CD4-positive, alpha-beta T cell treated with Interleukin-4 for 4 hours (primary cell): ENCODE data around the gene MYO18A.
A peak's percentile ranks its signal among the peaks of the same experiment; 100 is the strongest.
"Not testable (repeated sequence)": the region's sequence is repeated elsewhere in the genome, so short reads cannot be mapped to it uniquely, and the experiment has no call there.

Source experiments
- DNase-seq: peaks from one replicate; pipeline ENCODE4 v3.0.0-alpha.2; 2020

The MYO18A gene

DNA sequence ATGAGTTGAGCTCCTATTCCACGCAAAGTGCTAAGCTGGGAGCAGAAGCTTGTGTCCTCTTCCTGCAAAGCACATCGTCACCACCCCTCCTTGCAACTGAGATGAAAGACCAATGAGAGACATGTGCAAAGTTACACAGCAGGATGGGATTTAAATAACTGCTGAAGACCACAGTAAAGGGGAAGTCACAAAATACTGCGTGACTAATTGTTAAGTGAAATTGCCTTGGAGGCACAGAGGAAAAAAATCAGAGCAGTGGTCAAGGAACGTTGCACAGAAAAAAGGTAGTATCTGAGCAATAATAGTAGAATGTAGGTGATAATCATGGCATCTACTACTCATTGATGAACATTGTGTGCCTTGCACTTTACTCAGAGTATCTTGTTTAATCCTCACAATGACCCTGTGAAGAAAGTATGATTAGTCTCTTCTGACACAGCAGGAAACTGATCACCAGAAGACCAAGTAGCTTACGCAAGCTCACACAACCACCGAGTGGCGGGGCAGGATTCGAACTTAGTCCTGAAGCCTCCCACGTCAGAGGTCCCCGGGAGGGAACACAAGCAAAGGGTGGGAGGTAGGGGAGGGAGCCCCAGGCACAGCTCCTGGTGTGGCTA is 15.4 kb upstream of the MYO18A start:
- peak; percentile 7 for DNase-seq

DNA sequence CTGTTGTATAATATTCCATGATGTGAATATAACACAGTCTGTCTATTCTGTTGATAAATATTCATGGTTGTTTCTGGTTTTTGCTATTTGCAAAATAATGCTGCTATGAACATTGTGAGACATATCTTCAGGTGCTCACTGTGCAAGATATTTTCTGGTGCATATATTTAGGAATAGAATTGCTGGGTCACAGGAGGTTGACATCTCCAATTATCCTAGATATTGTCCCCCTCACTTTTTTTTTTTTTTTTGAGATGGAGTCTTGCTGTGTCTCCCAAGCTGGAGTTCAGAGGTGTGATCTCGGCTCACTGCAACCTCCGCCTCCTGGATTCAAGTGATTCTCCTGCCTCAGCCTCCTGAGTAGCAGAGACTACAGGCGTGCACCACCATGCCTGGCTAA is 14.5 kb upstream of the MYO18A start:
- no peak for DNase-seq

DNA sequence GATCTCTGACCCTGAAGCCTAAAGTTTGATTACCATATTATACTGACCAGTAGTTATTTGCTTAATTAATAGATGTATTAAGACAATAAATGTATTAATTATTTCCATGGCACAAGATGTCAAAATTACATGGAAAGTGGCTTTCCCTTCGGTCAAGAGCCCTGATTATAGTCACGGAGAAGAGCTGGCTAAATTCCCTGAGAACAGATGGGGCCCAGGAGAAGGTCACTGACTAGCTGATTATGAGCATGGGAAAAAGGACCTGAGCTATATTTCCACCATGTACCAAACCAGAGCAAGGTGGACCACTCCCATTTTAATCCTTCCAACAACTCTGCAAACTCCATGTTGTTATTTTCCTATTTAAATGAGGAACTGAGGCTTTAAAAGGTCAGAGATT is 12.9 kb upstream of the MYO18A start:
- no peak for DNase-seq

DNA sequence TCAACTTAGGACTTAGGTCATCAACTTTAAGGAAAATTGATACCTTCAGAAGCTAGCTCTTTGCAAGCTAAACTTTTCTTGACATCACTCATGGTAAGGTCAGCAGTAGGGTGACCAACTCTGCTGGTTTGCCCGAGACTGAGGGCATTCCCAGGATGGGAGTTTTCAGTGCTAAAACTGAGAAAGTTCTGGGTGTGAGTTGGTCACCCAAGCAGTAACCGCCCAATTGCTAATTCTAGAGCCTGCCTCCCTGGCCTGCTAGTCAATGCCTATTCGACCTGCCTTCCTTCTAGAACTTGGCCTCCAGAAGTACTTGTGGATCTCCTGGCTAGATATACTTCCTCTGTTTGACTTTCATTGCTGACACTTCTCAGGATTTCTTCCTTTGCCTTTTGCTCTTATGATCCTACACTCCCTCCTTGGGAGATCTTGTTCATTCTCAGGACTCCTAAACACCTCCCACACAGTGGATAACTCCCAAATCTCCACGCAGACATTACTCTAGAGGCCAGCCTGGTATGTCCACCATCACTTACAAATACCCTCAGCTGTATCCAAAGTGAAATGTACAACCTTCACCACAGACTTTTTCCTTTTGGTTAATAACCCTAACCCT is 10.5 kb upstream of the MYO18A start:
- no peak for DNase-seq

DNA sequence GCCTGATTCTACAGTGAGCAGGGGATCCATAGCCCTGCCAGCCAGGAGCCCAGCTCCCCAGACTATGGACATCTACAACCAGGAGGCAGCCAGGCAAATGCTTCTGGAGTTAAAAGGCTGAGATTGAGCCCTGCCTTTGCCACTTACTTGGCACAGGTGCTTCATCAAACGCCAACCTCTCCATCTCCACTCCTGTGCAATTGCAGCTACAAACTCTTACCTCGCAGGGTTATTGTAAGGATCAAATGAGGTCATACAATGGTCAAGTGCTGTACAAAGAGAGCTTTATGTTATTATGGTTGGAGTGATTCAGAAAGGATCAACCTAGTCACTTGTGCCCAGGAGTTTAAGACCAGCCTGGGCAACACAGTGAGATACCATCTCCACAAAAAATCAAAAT is 9.8 kb upstream of the MYO18A start:
- no peak for DNase-seq

DNA sequence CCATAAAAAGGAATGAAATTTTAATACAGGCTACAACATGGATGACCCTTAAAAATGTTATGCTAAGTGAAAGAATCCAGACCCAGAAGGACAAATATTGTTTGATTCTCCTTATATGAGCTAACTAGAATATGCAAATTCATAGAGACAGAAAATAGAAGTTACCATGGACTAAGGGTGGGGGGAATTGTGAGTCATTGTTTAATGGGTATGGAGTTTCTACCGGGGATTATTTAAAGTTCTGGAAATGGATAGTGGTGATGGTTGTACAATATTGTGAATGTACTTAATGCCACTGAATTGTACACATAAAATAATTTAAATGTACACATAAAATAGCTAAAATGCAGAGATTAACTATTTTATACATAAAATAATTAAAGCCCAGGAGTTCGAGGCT is 9.2 kb upstream of the MYO18A start:
- DNase-seq, result no peak

DNA sequence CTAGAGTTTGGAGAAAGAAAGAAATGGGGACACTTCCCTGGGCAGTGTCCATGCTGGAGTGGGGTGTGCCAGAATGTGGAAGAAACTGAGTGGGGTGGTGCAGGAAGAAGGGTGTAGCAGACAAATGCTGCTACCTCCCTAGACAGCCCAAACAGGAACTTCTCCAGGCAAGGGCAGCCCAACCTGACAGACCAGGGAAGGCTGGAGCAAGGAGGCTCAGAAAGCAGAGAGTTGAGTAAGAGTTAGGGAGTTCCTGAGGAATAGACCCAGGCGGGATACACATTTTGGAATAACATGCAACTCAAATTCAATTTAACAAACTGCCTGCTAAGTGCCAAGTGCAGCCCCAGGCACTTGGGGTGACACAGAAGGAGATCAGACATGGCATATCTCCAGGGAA is 1.0 kb upstream of the MYO18A start:
- no peak for DNase-seq

DNA sequence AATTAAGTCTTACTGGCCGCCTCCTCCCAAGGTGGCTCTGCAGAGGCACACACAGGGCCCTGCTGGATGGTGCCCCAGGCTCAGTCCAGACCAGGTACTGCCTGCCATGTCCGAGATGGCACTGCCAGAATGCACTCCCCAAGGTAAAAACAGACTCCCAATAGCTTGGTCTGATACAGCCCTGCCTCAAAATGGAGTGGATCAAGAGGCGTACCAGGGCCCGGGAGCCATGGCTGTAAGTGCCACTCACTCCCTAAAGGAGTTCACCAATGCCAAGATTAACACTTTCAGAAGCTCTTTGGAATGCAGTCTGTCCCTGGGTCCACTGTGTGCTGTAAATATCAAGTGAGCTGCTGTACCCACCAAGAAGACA is 576 bp upstream of the MYO18A start:
- DNase-seq, result no peak

DNA sequence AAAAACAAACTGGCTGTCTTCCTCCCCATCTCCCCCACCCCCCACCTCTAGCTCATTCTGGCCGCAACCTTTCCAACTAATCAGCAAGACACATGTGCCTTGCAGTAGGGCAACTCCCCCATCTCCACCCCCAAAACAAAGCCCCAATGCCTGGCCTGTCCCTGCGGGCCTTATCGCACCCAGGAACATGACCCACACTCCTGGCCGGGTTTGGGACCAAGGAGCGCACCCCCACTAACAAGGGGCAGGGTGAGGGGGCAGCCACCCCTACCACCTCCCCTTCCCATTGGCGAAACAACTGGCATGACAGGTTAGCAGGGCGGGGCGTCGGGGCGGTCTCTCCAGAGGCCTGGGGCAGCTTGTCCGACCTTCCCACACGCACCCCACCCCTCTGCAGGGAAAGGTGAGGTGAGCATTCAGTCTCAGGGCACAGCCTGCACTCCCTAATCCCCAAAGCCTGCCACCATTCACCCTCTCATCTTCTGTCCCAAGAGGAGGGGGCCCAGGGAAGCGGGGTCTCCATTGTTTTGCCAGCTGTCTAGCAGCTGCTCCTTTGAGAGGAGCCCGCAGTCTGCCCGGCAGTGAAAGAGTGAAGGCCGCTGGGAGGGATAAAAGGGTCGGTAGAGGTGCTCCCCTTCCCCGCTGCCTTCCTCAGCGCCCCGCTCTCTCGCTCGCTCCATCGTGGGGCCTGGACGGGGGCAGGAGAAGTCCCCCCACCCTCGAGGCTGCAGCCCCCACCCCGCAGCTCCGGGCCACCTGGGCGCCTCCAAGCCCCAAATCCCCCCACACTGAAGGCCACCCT is 765 bp downstream of the MYO18A start:
- no peak for DNase-seq

DNA sequence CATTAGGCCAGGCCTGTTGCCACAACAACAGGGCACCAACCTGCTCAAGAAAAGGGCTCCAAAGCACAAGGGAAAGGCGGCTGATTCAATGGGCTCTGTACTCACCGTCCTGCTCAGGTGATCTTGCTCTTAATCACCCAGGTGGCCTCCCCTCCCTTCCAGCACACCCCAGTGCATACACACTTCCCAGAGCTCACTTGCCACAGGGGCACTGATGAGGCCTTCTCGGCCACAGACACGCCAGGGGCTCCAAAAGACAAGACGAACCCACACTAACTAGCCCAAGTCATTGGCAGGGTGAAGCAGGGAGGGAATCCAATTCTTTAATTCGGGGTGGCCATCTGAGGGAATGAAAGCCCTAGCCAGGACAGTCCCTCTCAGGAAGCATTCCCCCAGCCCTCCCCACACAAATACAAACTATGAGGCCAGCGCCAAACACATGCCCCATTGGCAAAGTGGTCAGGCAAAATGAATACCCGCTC is 1.4 kb downstream of the MYO18A start:
- no peak for DNase-seq

DNA sequence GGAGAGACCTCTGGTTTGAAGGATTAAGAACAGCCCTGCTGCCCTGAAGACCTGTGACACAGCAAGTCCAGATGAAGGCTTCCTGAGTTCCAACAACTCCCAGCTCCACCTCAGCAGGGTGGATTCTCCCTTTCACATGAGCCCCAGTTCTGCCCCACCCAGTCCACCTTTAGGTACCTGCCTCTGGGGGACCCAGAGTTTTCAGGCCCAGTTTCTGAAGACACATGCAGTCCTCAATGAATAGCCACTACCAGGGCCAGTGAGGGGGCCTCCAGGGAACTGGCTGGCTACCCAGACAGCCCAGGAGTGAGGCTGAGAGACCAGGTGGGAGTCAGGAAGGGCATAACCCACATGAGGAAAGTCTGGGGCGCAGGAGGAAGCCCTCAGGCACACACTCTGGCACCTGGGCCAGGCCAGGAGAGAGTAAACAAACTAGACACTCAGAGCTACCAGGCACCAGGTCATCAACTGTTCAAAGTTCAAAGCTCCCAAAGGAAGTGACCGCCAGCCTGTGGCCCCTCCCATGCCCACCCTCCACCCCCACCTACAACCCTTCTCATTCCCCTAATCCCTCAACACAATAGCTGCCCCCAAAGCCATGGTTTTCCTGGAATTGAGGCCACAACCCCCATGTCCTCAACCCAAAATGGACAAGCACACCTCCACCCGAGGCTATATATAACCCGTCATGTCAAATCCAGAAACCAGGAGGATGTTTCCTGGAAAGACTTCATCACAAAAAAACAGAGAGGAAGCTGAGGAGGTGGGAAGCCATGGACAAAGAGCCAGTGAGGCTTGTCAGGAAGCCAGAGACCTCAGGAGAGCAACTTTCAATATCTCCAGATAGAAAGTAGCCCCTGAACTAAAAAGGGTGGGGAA is 2.1 kb downstream of the MYO18A start:
- no peak for DNase-seq

DNA sequence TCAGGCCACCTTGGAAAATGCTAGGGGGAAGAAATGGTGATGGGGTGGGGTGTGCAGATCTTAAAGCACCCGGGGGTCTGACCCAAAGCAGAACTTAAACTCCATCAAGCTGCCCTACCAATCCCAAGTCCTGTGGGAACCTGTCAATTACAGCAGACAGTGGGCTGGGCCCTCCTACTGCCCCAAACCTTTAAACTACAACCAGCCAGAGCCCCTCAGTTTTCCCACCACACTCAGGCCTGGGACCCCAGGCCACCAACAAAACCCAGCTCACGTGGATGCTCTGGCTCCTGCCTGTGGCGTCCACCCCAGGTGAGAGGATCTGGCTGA is 2.7 kb downstream of the MYO18A start:
- no peak for DNase-seq

DNA sequence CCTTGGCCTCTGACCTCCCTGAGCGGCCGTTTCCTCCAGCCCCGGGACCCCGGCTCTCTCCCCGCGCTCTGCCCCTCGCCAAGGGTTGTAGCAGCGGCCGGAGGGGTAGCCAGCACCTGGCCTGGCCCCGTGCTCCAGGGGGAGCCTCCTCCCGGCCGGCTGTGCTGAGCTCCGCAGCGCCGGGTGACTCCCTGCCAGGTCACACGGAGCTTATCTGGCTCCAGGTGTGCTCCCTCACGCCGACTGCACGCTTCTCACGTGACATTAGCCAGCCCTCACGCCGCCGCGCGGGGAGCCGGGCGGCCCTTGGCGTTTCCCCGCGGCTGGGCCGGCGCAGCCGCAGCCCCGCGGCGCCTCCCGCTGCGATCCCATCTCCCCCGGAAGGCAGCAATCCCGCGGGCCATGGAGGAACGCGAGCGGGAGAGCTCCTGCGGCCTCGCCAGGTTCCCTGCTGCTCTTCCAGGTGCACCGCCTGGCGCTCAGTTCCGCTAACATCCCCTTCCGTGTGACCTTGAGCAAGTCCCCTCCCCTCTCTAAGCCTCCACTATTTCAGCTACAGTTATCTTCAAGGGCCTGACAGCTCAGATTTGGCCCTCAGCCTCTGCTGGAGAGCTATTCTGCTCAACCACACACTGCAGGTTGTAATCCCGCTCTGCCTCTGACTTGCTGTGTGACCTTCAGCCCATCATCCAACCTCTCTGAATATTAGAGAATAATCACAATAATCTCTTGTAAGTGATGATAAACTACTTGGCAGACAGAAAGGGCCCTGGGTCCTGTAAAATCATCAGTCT is 3.4 kb downstream of the MYO18A start:
- peak; percentile 52 for DNase-seq

DNA sequence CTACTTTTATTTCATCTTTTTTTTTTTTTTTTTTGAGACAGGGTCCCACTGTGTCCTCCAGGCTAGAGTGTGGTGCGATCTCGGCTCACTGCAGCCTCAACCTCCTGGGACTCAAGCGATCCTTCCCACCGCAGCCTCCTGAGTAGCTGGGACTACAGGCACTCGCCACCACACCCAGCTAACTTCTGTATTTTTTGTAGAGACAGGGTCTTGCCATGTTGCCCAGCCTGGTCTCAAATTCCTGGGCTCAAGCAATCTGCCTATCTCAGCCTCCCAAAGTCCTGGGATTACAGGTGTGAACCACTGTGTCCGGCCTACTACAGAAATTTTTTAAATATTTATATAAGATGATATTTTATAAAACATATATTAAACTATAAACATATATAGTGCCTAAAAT is 4.8 kb downstream of the MYO18A start:
- DNase-seq, result no peak

DNA sequence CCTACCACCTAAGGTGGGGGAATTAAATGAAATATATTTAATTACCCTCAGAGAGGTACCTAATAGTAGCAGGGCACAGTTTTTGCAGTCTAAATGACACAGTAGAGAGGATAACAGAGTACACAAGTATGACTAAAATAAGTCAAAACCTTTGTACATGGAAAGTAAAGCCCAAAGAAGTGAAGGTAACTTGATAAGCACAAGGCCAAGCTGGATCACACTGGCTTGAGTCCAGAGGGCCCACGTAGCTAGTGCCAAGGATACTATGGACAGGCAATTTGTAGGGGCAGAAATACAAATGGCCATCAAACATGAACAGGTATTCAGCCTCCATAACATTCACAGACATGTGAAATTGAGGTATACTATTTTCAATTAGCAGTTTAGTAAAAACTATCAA is 7.6 kb downstream of the MYO18A start:
- no peak for DNase-seq

DNA sequence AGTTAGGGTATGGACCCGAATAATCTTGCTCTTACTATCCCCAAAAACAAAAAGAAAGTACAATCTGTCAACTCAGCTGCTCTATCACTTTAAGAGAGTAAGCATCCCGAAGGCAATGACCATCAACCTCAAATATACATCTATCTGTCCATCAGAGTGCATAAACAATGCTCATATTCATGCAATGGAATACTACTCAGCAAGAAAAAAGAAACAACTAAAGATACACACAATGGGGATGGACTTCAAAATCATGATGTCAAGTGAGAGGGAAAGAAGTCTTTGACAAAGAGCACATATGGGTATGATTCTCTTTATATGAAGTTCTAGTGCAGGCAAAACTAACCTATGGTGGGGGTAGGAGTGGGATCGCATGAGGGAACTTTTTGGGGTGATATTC is 9.5 kb downstream of the MYO18A start:
- DNase-seq, result no peak

DNA sequence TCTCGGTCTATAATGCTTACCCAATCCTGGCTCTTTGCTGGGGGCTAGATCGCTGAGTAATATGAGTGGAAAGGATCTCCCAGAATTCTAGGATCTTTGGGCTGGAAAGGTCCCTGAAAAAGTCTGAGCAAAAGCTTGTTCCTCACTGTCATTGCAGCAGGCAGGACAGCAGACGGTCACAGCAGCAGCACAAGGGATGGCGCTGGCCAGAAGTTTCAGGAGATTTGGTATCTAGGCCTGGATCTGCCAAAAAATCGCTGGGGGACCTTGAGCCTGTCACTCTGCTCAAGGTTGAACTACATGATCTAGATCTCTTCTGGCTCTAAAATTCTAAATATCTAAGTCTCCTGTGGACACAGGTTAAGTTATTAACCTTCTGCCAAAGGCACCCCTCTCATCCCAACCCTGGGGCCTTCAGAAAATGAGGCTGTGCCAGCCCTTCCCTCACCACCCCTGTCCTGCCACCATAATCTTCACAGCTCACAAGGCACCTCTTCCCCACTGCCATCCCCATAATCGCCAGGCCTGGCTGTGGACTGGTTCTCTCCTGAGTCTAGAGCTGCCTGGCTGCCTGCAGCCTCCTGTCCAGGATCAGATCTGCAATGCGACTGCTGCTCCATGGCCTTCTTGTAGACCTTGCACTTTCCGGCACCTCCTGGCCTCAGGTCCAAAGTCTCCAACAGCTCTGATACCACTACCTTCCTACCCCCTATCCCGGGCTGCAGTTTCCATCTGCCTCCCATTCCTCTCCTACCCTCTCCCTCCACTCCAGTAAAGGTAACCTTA is 10.2 kb downstream of the MYO18A start:
- DNase-seq, result no peak

DNA sequence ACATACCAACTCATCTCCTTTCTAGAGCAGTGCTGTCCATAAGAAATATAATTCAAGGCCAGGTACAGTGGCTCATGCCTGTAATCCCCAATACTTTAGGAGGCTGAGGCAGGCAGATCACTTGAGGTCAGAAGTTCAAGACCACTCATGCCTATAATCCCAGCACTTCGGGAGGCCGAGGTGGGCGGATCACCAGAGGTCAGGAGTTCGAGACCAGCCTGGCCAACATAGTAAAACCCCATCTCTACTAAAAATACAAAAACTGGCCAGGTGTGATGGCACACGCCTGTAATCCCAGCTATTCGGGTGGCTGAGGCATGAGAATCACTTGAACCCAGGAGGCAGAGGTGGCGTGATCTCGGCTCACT is 11.5 kb downstream of the MYO18A start:
- DNase-seq, result not testable (repeated sequence)

DNA sequence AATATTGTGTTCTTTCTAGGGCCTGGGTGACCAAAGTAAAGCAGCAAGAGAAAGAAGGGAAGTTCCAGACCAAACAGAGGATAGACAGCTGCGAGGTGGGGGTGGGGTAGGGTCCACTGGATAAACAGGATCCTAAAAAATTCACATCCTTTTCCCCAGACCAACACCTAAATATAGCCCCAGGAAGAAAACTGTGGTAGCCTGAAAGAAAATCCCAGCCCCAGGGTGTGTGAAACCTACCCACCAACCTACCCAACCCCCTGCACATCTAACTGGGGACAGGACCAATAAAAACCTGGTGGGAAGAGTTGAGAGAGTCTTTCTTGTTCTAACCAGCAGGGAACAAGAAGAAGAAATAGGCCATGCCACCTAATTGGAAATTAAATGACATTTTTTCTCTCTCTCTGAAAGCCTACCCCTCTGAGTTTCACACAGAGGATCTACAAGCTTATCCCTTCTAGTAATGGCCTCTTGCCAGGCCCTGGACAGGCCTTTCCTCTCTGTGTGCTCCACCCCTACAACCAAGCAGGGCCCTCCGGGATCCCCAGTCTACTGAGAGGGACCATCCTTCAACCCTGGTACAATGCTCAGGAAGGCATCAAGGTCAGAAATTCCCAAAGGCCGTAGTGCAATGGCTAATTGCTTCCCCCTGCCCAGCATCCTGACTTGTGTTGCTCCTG is 12.0 kb downstream of the MYO18A start:
- DNase-seq, result no peak

DNA sequence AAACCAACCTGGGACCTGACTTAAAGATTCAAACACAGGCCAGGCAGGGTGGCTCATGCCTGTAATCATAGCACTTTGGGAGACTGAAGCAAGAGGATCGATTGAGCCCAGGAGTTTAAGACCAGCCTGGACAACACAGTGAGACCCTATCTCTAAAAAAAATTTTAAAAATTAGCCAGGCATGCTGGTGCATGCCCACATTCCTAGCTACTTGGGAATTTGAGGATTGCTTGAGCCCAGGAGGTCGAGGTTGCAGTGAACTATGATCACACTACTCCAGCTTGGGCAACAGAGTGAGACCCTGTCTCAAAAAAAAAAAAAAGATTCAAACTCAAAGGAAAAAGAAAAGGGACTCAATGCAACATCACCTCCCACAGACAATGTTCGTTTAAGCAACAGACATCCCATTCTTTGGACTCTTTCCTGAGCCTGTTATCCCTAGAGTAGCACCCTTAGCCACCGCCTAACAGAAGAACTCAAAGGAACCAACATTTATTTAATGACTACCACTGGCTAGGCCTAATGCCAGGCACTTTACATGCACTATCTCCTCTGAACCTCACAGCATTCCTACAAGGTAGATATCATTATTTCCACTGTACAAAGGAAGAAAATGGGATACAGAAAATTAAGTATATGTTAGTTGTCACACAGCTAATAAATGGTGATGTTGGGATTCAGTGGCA is 12.7 kb downstream of the MYO18A start:
- DNase-seq, result no peak

DNA sequence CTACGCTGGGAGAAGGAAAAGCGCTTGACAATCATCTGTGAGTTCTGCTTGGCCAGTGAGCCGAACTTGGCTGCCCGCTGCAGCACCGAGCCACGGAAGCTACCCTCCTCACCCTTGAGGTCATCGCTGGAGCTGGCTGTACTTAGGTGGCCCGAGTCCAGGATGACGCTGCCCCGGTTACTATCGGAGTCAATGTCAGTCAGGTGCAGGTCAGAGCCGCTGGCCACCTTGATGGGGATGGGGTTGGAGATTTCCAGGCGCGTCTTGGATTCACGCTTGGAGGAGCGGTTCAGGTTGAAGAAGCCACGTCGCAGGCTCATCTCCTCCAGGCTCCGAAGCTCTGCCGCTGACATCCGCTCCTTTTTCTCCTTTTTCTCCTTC is 13.7 kb downstream of the MYO18A start:
- no peak for DNase-seq
